NCI-H128 (cell line): ENCODE data around the gene RBM20.
"Not testable (repeated sequence)": the region's sequence is repeated elsewhere in the genome, so short reads cannot be mapped to it uniquely, and the experiment has no call there.

Experiments used
- DNase-seq: peaks from one replicate; lab custom pipeline; 2025; ENCODE audit not compliant: unreplicated experiment; lab: John Stamatoyannopoulos, UW

RBM20 gene

DNA sequence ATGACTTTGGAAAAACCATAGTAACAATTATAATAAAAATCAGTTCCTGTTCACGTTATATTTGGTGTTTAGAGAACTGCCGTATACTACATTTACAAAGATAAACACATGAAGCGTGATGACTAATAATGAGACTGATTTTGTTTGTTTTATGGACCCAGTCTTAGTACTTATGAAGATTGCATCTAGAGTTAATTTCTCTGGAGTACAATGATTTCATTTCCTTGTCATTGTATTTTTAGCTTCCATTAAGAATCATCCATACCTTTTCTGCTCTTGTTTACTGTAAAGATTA, 2.9 kb downstream of the RBM20 start:
- no peak for DNase-seq

DNA sequence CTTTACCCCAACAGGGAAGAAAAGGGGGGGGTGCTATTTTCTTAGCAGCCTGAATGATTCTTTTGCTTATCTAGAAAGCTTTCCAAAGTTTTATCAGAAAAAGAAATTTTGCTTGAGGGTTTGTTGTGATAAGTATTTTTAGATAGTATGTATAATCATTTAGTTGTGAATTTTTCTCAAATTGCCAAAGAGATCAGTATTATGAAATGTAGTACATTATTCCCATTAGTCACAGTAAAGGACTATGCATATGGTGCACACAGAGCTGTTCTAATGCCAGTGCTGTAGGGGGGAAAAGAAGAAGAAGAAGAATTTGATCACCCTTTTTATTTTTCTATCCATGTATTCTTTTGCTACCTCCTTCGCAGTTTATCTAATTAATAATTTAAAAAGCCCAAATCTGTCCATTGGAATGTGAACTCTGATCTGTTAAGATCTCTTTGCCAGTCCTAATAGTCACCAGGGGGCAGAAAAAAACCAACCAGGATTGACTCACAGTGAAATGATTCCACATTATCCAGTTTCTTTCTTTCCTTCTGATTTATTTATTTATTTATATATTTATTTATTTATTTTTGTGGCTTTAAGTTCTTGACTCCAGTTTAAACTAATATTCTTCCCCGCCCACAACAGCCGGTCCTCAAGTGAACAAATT, 4.7 kb downstream of the RBM20 start:
- no peak for DNase-seq

GRCh38 chr10:110649347-110650264, 5.5 kb downstream of the RBM20 start:
- no peak for DNase-seq

DNA sequence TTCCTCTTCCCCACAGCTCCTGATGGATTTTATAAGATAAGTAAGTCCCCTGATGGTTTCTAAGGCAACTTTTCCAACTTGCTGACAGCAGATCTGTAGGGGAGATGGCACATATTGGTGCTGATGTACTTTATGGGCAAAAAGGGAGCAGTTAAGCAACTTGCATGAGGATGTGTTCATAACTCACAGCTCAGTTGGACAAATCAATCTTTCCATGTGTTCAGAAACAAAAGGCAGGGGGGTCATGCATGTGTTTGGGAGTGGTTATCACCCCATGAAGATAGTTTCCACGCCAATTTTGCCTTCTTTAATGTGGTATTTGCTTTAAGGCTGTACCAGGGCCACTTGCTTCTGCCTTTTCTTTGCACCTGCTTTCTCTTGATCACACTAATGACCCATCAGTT, 6.1 kb downstream of the RBM20 start:
- DNase-seq, result no peak

DNA sequence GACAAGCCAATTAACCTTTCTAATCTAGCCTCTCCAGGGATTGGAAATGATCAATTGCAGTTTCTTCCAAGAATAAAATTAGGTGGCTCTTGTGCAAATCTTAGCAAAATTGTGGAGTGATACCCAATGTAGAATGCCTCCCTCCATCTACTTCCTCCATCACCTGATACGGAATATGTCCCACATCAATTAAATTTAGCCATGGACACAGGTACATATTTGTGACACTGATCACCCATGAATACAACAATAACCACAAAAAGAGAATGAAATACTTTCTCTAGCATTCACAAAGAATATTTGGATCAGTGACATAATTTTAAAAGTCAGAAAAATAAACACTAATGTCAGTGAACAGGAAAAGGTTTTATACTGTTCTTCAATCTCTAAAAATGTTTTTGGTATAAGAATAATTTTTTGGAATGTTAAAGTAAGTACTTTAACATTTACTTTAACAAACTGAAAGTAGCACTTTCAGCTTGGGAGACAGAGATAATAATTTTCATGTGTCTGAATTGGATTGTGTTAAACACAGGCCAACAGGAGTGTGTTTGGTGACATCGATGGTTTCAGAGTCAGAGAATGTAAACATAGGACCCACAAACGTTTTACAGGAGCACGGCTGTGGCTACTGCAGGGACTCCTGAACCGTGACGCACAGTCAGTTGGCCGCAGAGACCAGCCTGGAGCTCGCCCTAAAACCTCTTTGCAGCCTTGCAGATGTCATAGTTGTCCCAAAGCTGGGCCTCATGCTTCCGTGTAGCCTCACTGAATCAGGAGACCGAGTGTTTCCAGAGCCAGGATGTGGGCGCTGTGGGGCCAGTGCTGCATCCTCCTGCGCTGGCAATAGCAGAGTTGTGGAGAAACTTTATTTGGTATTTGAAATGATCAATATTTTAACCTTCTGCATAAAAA, 7.2 kb downstream of the RBM20 start:
- DNase-seq, result no peak

DNA sequence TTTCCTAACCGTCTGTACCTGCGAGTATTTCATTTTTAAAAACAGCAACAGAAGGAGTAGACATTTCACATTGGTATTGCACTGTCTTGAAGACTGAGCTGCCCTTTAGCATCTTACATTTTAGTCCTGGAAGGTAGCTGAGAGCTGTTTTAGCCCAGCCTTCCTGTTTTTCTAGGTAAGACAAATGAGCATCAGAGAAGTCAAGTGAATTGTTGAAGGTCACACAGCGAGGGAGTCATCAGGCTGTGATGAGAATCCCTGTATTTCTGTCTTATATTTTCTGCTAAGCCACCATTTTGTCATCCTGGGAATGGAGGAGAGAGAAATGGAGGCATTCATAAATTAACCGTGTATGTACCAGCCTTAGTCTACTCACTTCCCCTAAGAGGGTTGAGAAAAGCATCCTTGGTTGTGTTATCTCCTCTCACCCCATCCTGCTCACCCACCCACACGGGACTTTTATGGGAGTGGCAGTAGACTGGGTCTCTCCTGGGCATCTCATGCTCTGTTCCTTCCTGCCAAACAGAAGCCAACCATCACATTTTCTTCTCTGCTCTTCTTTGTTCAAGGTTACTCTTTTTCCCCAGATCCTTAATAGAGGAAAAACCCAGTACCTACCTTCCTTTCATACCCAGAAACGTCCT, 8.5 kb downstream of the RBM20 start:
- no peak for DNase-seq

- DNase-seq, result no peak
Measured at GRCh38 chr10:110655320-110655719, 11.2 kb downstream of the RBM20 start.

DNA sequence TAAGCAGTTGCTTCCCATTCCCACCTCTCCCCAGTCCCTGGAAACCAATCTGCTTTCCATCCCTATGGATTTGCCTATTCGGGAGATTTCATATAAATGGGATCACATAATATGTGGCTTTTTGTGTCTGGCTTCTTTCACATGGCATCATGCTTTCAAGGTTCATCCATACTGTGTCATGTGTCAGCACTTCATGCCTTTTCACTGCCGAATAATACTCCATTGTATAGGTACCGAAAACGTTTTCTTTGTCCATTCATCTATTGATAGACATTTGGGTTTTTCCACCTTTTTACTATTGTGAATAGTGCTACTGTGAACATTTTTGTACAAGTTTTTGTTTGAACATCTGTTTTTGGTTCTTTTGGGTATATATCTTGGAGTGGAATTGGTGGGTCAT, 12.5 kb downstream of the RBM20 start:
- no peak for DNase-seq

DNA sequence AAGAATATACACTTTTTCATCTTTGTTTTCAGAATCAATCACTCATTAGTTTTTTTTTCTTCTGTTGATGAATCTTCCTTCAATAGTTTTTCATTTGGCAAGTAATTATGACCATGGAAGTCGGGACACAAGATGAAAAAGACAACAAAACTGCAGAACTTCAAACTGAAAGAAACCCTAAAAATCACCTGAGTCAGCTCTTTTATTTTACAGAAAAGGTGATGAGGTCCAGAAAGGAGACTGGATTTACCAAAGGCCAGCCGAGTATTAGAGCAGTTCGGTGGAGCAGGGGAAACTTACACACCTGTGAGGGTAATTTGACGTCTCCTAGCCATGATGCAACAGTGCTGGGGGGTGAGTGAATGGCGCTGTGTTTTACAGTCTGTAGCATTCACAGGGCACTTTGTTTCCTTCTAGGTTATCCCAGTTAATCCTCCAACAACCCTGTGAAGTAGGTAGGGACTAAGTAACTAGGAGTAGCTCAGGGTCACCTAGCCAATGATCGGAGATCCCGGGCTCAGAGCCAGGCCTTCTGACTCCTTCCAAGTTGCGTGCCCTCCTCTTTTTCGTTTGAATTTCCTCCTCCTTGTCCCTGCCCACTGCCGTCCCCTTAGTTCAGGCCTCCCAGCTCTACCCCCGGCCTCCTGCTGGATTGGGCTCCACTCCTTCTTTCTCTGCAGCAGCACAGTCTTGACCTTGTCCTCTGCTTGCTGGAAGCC, 14.0 kb downstream of the RBM20 start:
- DNase-seq, result no peak

- DNase-seq, result no peak
Measured at GRCh38 chr10:110659558-110659957, 15.4 kb downstream of the RBM20 start.

DNA sequence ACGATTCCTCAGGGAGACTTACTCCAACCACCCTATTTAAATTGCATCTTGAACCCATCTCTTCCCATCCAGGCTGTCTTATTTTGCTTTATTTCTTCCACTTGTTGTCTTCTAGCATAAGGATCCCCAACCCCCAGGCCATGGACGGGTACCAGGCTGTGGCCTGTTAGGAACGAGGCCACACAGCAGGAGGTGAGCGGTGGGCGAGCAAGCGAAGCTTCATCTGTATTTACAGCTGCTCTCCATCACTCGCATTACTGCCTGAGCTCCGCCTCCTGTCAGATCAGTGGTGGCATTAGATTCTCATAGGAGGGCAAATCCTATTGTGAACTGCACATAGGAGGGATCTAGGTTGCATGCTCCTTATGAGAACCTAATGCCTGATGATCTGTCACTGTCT, 16.2 kb downstream of the RBM20 start:
- DNase-seq, result not testable (repeated sequence)

DNA sequence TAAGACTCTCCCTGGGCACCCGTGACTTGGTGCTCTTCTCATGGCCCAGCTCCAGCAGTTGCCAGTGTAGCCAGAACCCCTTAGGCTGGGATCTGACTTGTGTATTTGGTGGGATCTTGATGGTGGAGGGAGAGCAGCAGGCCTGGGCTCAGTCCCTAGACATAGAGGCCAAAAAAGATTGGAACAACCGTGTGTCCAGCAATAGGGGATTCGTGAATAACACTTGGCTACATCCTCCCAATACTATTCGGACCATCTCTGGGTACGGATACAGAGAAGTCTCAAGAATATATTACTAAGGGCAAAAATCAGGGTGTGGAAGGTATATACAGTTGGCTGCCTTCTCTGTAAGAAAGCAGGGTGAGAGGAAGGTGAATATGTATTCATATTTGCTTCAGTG, 17.2 kb downstream of the RBM20 start:
- DNase-seq, result no peak

- no peak for DNase-seq
Measured at GRCh38 chr10:110664483-110665420, 20.6 kb downstream of the RBM20 start.

DNA sequence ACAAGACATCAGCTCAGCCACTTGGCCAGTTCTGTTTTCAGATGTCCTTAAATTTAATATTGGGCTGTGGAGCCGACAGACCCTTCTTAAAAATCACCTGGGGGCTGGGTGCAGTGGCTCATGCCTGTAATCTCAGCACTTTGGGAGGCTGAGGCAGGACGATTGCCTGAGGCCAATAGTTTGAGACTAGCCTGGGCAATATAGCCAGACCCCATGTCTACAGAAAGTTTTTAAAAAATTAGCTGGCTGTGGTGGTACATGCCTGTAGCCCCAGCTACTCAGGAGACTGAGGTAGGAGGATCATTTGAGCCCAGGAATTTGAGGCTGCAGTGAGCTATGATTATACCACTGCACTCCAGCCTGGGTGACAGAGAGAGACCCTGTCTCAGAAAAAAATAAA, 22.1 kb downstream of the RBM20 start:
- not testable (repeated sequence) for DNase-seq

DNA sequence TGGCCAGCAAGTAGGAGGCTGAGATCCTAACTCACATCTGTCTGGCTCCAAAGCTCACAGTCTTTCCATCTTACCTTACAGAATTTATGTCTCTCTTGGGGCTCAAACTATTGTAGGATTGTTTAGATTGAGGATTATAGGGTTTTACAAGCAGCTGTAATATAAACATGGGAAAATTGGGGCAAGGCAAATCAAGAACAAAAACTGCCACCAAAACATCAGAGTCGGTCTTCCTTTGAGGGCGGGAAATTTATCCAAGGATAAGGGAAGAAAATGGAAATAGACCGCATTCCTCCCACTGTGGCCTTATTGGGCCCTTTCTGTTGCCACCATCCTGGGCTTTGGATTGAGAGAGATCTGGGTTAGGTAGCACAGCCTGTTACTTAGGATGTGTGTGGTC, 22.5 kb downstream of the RBM20 start:
- no peak for DNase-seq

- no peak for DNase-seq
Measured at GRCh38 chr10:110667620-110668343, 23.6 kb downstream of the RBM20 start.

DNA sequence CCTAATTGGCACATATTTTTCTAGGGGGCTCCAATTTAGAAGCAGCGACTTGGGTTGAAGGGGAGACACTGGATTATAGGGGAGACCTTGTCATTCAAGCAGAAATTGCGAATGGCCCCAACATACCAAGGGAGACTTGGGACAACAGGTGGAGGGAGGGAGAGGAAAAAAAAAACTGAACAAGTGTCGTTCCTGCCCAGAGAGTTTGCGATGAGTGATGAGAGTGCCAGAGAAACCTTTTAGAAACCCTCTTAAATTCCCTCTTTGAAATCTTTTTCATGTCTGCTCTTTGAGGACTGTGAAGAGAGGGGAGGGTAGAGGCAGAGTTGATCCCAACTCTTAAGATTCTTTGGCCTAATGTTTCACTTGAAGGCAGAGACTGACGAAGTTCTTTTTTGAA, 24.3 kb downstream of the RBM20 start:
- no peak for DNase-seq

DNA sequence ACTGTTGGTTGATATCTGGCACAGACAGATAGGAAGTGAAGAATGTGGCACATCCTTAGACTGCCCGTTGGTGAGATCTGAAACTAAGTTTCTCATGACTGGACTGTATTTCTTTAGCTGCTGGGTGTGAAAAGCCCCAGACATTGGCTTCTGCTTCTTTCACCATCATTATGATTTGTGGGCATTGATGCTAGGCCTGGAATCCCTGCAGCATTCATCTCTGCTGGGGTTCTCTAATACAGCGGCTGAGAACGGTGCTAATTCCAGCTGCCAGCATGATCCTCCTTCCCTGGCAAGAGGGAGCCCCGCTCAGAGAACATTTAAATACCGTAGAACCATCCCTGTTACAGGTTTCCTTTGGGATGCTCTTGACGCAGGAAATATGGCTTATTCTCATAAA, 26.2 kb downstream of the RBM20 start:
- DNase-seq, result no peak
